H1 (cell line): ENCODE data around the gene CALM1. TPM values are rescaled to one million over a fixed set of nuclear protein-coding genes. Genes with fewer than 3 reads are reported as not detected.

Experiments
- CTCF ChIA-PET: fragments of 300-600 bp; sonication (Branson Sonifier 250); formaldehyde crosslinking; loops from one replicate; lab custom pipeline; 2021; ENCODE audit not compliant: partially characterized antibody; lab: Charles Lee
- POLR2A ChIA-PET: fragments of 300-600 bp; sonication (Branson Sonifier 250); formaldehyde crosslinking; loops from one replicate; lab custom pipeline; 2021; ENCODE audit warnings: inconsistent platforms; ENCODE audit not compliant: partially characterized antibody; lab: Charles Lee
- DNase-seq, 2 experiments: peaks; one replicate each; pipeline versions ENCODE4 v3.0.0 to v3.0.0-alpha.2; 2010 to 2022; ENCODE audit warnings: low spot score in 2 of 2, low read depth in 1 of 2, mixed read lengths in 1 of 2
- FAIRE-seq: peaks from 2 replicates; lab custom pipeline; 2011; peaks lifted over from hg19 to GRCh38; lab: Jason Lieb, UNC
- H2AFZ ChIP-seq: 2 replicates; pipeline ENCODE4 v1.8.1; 2012; ENCODE audit warnings: low read length, inconsistent platforms
- H2AK5ac ChIP-seq: 2 replicates; pipeline ENCODE4 v1.6.1; 2013; ENCODE audit warnings: low read depth, low read length
- H2BK120ac ChIP-seq: replicated peaks from 2 replicates; pipeline ENCODE3; 2013; ENCODE audit warnings: low read depth, low read length, inconsistent platforms
- H2BK12ac ChIP-seq: 2 replicates; pipeline ENCODE4 v1.6.1; 2013; ENCODE audit warnings: low read depth, low read length
- H2BK15ac ChIP-seq: 2 replicates; pipeline ENCODE4 v1.6.1; 2013; ENCODE audit warnings: low read length
- H2BK20ac ChIP-seq: 2 replicates; pipeline ENCODE4 v1.6.1; 2013; ENCODE audit warnings: low read length
- H2BK5ac ChIP-seq: 2 replicates; pipeline ENCODE4 v1.6.1; 2013; ENCODE audit warnings: low read depth, low read length
- H3K14ac ChIP-seq: 2 replicates; pipeline ENCODE4 v1.6.1; 2013; ENCODE audit warnings: inconsistent platforms; ENCODE audit not compliant: insufficient read length
- H3K18ac ChIP-seq: 2 replicates; pipeline ENCODE4 v1.6.1; 2013; ENCODE audit warnings: low read length; ENCODE audit errors: extremely low read depth
- H3K23ac ChIP-seq: 2 replicates; pipeline ENCODE4 v1.6.1; 2013; ENCODE audit warnings: inconsistent platforms; ENCODE audit not compliant: insufficient read length
- H3K23me2 ChIP-seq: 2 replicates; pipeline ENCODE4 v1.6.1; 2013; ENCODE audit warnings: low read depth, low read length
- H3K27ac ChIP-seq: 2 replicates; pipeline ENCODE4 v1.6.1; 2011; ENCODE audit warnings: low read depth, low read length, inconsistent platforms
- H3K27me3 ChIP-seq, 4 experiments: replicated peaks in 1 of 4; 1 replicate in 1 of 4; 2 replicates in 3 of 4; pipeline versions ENCODE4 v1.6.1 to v1.8.1; 2011 to 2013; ENCODE audit warnings: low read length in 3 of 4, mild to moderate bottlenecking in 3 of 4, inconsistent platforms in 2 of 4, mixed read lengths in 2 of 4, moderate library complexity in 1 of 4; ENCODE audit not compliant: control insufficient read depth in 3 of 4, insufficient read depth in 3 of 4; ENCODE audit errors: extremely low read depth in 1 of 4
- H3K36me3 ChIP-seq, 4 experiments: 2 replicates each; pipeline versions ENCODE4 v1.6.1 to v1.8.1; 2011 to 2013; ENCODE audit warnings: mild to moderate bottlenecking in 4 of 4, low read length in 3 of 4, moderate library complexity in 2 of 4, control low read depth in 1 of 4, inconsistent platforms in 1 of 4; ENCODE audit not compliant: insufficient read depth in 4 of 4, control insufficient read depth in 2 of 4
- H3K4ac ChIP-seq: replicated peaks from 2 replicates; pipeline ENCODE3; 2013; ENCODE audit warnings: low read length, low read depth, mixed read lengths, inconsistent platforms; ENCODE audit not compliant: insufficient read length
- H3K4me1 ChIP-seq, 4 experiments: replicated peaks in 1 of 4; 1 replicate in 1 of 4; 2 replicates in 3 of 4; pipeline versions ENCODE4 v1.6.1 to v1.8.1; 2011 to 2013; ENCODE audit warnings: low read length in 3 of 4, inconsistent platforms in 2 of 4, mixed read lengths in 1 of 4; ENCODE audit not compliant: insufficient read depth in 4 of 4, control insufficient read depth in 3 of 4
- H3K4me2 ChIP-seq, 2 experiments: 2 replicates each; pipeline versions ENCODE4 v1.6.1 to v1.8.1; 2011 to 2013; ENCODE audit warnings: low read depth in 2 of 2, low read length in 2 of 2, control low read depth in 1 of 2, inconsistent platforms in 1 of 2, mild to moderate bottlenecking in 1 of 2; ENCODE audit not compliant: insufficient read depth in 1 of 2
- H3K4me3 ChIP-seq, 4 experiments: fragments of 200-600, 300-600 bp in 1 of 4; sonication (generic), shearing (Covaris generic), sonication (Bioruptor Twin) in 1 of 4; 2 replicates each; pipeline versions ENCODE4 v1.5.1 to v1.8.1; 2011 to 2016; ENCODE audit warnings: low read length in 4 of 4, low read depth in 3 of 4, control low read depth in 2 of 4, inconsistent platforms in 2 of 4, mild to moderate bottlenecking in 2 of 4, mixed read lengths in 1 of 4, moderate library complexity in 1 of 4; ENCODE audit not compliant: insufficient read depth in 2 of 4; ENCODE audit errors: extremely low read depth in 1 of 4
- H3K56ac ChIP-seq: replicated peaks from 2 replicates; pipeline ENCODE3; 2013; ENCODE audit warnings: low read depth, mild to moderate bottlenecking, mixed read lengths, low read length, inconsistent platforms; ENCODE audit not compliant: insufficient read length
- H3K79me1 ChIP-seq: 2 replicates; pipeline ENCODE4 v1.6.1; 2013; ENCODE audit warnings: low read depth, low read length, control low read depth
- H3K79me2 ChIP-seq, 2 experiments: 2 replicates each; pipeline versions ENCODE4 v1.6.1 to v1.8.1; 2012 to 2013; ENCODE audit warnings: low read length in 2 of 2, mild to moderate bottlenecking in 2 of 2, inconsistent platforms in 1 of 2; ENCODE audit not compliant: insufficient read depth in 2 of 2, control insufficient read depth in 1 of 2
- H3K9ac ChIP-seq, 4 experiments: replicated peaks in 1 of 4; 1 replicate in 1 of 4; 2 replicates in 3 of 4; pipeline versions ENCODE4 v1.6.1 to v1.8.1; 2011 to 2013; ENCODE audit warnings: low read depth in 3 of 4, low read length in 3 of 4, control low read depth in 2 of 4, mild to moderate bottlenecking in 2 of 4, moderate library complexity in 2 of 4, inconsistent platforms in 1 of 4; ENCODE audit errors: extremely low read depth in 1 of 4
- H3K9me3 ChIP-seq, 2 experiments: 2 replicates each; pipeline versions ENCODE4 v1.6.1 to v1.8.1; 2012 to 2013; ENCODE audit warnings: mild to moderate bottlenecking in 2 of 2, moderate library complexity in 2 of 2, control low read depth in 1 of 2, inconsistent platforms in 1 of 2, low read depth in 1 of 2, low read length in 1 of 2, mixed read lengths in 1 of 2; ENCODE audit not compliant: insufficient read depth in 2 of 2
- H4K20me1 ChIP-seq, 2 experiments: replicated peaks in 1 of 2; 2 replicates each; pipeline versions ENCODE3 to v1.8.1; 2011 to 2013; ENCODE audit warnings: inconsistent platforms in 2 of 2, low read length in 2 of 2, mild to moderate bottlenecking in 1 of 2; ENCODE audit not compliant: insufficient read depth in 2 of 2, control insufficient read depth in 1 of 2
- H4K5ac ChIP-seq: 2 replicates; pipeline ENCODE4 v1.6.1; 2013; ENCODE audit warnings: low read length, low read depth, mixed read lengths, inconsistent platforms; ENCODE audit not compliant: insufficient read length
- H4K8ac ChIP-seq: 2 replicates; pipeline ENCODE4 v1.8.0; 2013; ENCODE audit warnings: mild to moderate bottlenecking, moderate library complexity, low read length, inconsistent platforms; ENCODE audit not compliant: insufficient read depth; ENCODE audit errors: extremely low read depth
- H4K91ac ChIP-seq: replicated peaks from 2 replicates; pipeline ENCODE3; 2013; ENCODE audit warnings: low read length, mixed read lengths, inconsistent platforms; ENCODE audit not compliant: insufficient read length
- CHD2 ChIP-seq: IDR thresholded peaks from 2 replicates; pipeline ENCODE4 v1.6.1; 2012; ENCODE audit warnings: low read length, improper control_type of control experiment
- EP300 ChIP-seq, 2 experiments: IDR thresholded peaks; 1 replicate in 1 of 2; 2 replicates in 1 of 2; pipeline ENCODE4 v1.6.1; 2011 to 2012; ENCODE audit warnings: low read depth in 2 of 2, low read length in 2 of 2, mild to moderate bottlenecking in 2 of 2, borderline replicate concordance in 1 of 2, inconsistent platforms in 1 of 2, moderate library complexity in 1 of 2
- HDAC2 ChIP-seq, 2 experiments: fragments of 300-600 bp in 1 of 2; sonication (generic) in 1 of 2; IDR thresholded peaks; 2 replicates each; pipeline ENCODE4 v1.6.1; 2011 to 2012; ENCODE audit warnings: low read depth in 2 of 2, low read length in 2 of 2, mild to moderate bottlenecking in 2 of 2, moderate library complexity in 2 of 2, borderline replicate concordance in 1 of 2, inconsistent platforms in 1 of 2
- MAFK ChIP-seq: IDR thresholded peaks from 2 replicates; pipeline ENCODE4 v1.6.1; 2012; ENCODE audit warnings: low read depth, mild to moderate bottlenecking, improper control_type of control experiment, low read length
- POU5F1 ChIP-seq: IDR thresholded peaks from 2 replicates; pipeline ENCODE4 v1.6.1; 2011; ENCODE audit warnings: low read depth, mild to moderate bottlenecking, low read length, moderate library complexity
- RFX5 ChIP-seq: IDR thresholded peaks from 2 replicates; pipeline ENCODE4 v1.6.1; 2011; ENCODE audit warnings: low read depth, low read length, improper control_type of control experiment, borderline replicate concordance
- SP2 ChIP-seq: IDR thresholded peaks from 2 replicates; pipeline ENCODE4 v1.6.1; 2012; ENCODE audit warnings: mild to moderate bottlenecking, low read length, inconsistent platforms
- SUZ12 ChIP-seq: fragments of 200-600 bp; sonication (generic); IDR thresholded peaks from 2 replicates; pipeline ENCODE4 v1.6.1; 2012; ENCODE audit warnings: mild to moderate bottlenecking, inconsistent platforms, low read length, moderate library complexity, mixed read lengths
- WGBS, 2 experiments: shearing (Covaris generic) in 1 of 2; methylation state at CpG; one replicate each; pipeline versions ENCODE4 v1.1.6 to v1.1.7; 2013 to 2015; ENCODE audit warnings: low lambda C conversion rate in 2 of 2, mixed read lengths in 2 of 2, inconsistent platforms in 1 of 2, low coverage in 1 of 2, missing lambda C conversion rate in 1 of 2; ENCODE audit not compliant: insufficient replicate concordance in 2 of 2, insufficient coverage in 1 of 2, insufficient read length in 1 of 2; ENCODE audit errors: extremely low coverage in 1 of 2, missing lambda C conversion rate in 1 of 2; 5-methylcytosine and 5-hydroxymethylcytosine counted together
- polyA plus RNA-seq, 7 experiments: library from polyadenylated mRNA; depleted of rRNA in 3 of 7; stranded (reverse) in 5 of 7; unstranded in 2 of 7; fragments of >200 nt in 5 of 7; fragments of 200-250 nt in 2 of 7; gene quantifications; 1 replicate in 5 of 7; 2 replicates in 1 of 7; 4 replicates in 1 of 7; pipeline versions ENCODE4 v1.2.1 to v1.2.3, GENCODE V29; 2011 to 2013; ENCODE audit warnings: missing spikeins in 2 of 7, mixed read lengths in 2 of 7
- total RNA-seq: library from RNA; stranded (reverse); fragmentation: NEBNext Ultra II Directional; extraction: Animal tissue kit (Norgen Biotek cat#: 25700); gene quantifications from 2 replicates; pipeline ENCODE4 v1.2.1, GENCODE V29; 2021

CALM1 gene
- total and polyA plus RNA-seq, 2 of the 8 experiments (the other 6 are each of a cell fraction or from before 2014, with no cell fraction given), result 285 to 422 TPM

DNA sequence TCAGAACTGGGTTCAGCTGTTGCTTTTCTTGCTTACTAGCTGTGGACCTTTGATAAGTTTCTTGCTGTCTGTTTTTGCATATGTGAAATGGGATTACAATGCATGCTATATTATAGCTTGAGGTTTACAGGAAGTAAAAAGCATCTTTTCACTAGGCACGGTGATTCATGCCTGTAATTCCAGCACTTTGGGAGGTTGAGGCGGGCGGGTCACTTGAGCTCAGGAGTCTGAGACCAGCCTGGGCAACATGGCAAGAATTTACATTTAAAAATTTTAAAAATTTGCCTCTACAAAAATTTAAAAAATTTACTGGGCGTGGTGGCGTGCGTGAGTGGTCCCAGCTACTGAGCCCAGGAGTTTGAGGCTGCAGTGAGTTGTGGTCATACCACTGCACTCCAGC is 42.0 kb downstream of the CALM1 start:
- H3K9me3 ChIP-seq, result no peaks in the 10 kb centered on the region
- no peak overlapping the region for H4K8ac ChIP-seq
- ChIA-PET CTCF (interaction anchor here (0.9 to 2.9 kb wide), 3 partner anchors 10 to 16 kb away, joined by 3 to 15 read pairs (median 4); no protein-coding TSS in a partner anchor), POLR2A (no interaction called here)
- H3K27me3 ChIP-seq, result no peaks in the 10 kb centered on the region
- H3K79me2 ChIP-seq, result no peaks in the 10 kb centered on the region
- H3K9ac ChIP-seq, result no peak overlapping the region
- H3K14ac ChIP-seq, result no peak overlapping the region
- H3K4me3 ChIP-seq, result no peak overlapping the region
- TF ChIP-seq SP2, result no peak
- TF ChIP-seq RFX5, result no peak
- no peak for TF ChIP-seq CHD2
- no peak for TF ChIP-seq POU5F1
- no peak for TF ChIP-seq MAFK
- no peak for TF ChIP-seq HDAC2 (IDR thresholded peaks at IDR 0.05; ENCODE audit: borderline replicate concordance in 1 of 2, low read depth in 2 of 2, low read length in 2 of 2)
- TF ChIP-seq EP300 (IDR thresholded peaks at IDR 0.05; ENCODE audit: borderline replicate concordance in 1 of 2, low read depth in 2 of 2, low read length in 2 of 2), result no peak
- no peak for TF ChIP-seq SUZ12
- no peak overlapping the region for H3K23ac ChIP-seq
- 0 out of 2 replicates have a peak overlapping the region, but pooled peaks have one; percentile 25 for H2BK20ac ChIP-seq
- H4K5ac ChIP-seq, result no peak overlapping the region
- peak overlapping the region; percentile 5; the same call in 1 of the 2 replicates for H2BK15ac ChIP-seq
- H2AFZ ChIP-seq, result no peak overlapping the region
- no peak overlapping the region for H2BK12ac ChIP-seq
- no peaks in the 10 kb centered on the region for H3K23me2 ChIP-seq
- no peaks in the 10 kb centered on the region; a peak in 1 of 8 replicates for H3K36me3 ChIP-seq
- DNase-seq, result no peak
- 95% methylated on average over 6 of the region's 6 CpGs; no CpG with 5 or more reads in 1 of the 2 experiments for WGBS, 2 experiments
- H3K56ac ChIP-seq, result no peak overlapping the region
- no peaks in the 10 kb centered on the region for H3K79me1 ChIP-seq
- FAIRE-seq, result no peak
- H4K20me1 ChIP-seq, result no peaks in the 10 kb centered on the region
- H4K91ac ChIP-seq, result no peak overlapping the region
- no peak overlapping the region for H2BK120ac ChIP-seq
- no peak overlapping the region for H2AK5ac ChIP-seq
- no peak overlapping the region for H3K27ac ChIP-seq
- H3K4ac ChIP-seq, result no peak overlapping the region
- H3K4me2 ChIP-seq, result no peak overlapping the region
- H3K18ac ChIP-seq, result no peak overlapping the region; the same call in 1 of the 2 replicates
- H3K4me1 ChIP-seq, result peaks cover 3 to 24% (median 6%) of the 10 kb centered on the region in 4 experiments; a peak in 6 of 7 replicates
- H2BK5ac ChIP-seq, result no peak overlapping the region
